Kidney capillary endothelial cell (primary cell): ENCODE measurements around the gene FCHSD2.
"Not testable (repeated sequence)": the region's sequence is repeated elsewhere in the genome, so short reads cannot be mapped to it uniquely, and the experiment has no call there.

ENCODE experiments used
- DNase-seq: peaks from one replicate; pipeline ENCODE4 v3.0.0-alpha.2; 2018; ENCODE audit warnings: low spot score

Gene FCHSD2

GRCh38 chr11:73011126-73011817 lies 130.8 kb downstream of the FCHSD2 start:
- DNase-seq, result no peak

GRCh38 chr11:73009972-73010371 lies 132.1 kb downstream of the FCHSD2 start:
- DNase-seq, result no peak

- DNase-seq, result no peak
Observed at GRCh38 chr11:73004088-73004487, 138.0 kb downstream of the FCHSD2 start.

- DNase-seq, result no peak
Observed at GRCh38 chr11:73003088-73003487, 139.0 kb downstream of the FCHSD2 start.

- DNase-seq, result no peak
Observed at GRCh38 chr11:73002214-73002613, 139.9 kb downstream of the FCHSD2 start.

GRCh38 chr11:73001615-73002014 lies 140.5 kb downstream of the FCHSD2 start:
- DNase-seq, result no peak

GRCh38 chr11:72998676-72999075 lies 143.4 kb downstream of the FCHSD2 start:
- no peak for DNase-seq

GRCh38 chr11:72996959-72997358 lies 145.2 kb downstream of the FCHSD2 start:
- DNase-seq, result no peak

GRCh38 chr11:72989727-72990126 lies 152.4 kb downstream of the FCHSD2 start:
- DNase-seq, result no peak

- no peak for DNase-seq
Observed at GRCh38 chr11:72988821-72989220, 153.3 kb downstream of the FCHSD2 start.

GRCh38 chr11:72985645-72986044 lies 156.5 kb downstream of the FCHSD2 start:
- no peak for DNase-seq

- no peak for DNase-seq
Observed at GRCh38 chr11:72984453-72985077, 157.6 kb downstream of the FCHSD2 start.

- DNase-seq, result no peak
Observed at GRCh38 chr11:72983560-72983959, 158.6 kb downstream of the FCHSD2 start.

GRCh38 chr11:72981971-72982685 lies 160.0 kb downstream of the FCHSD2 start:
- no peak for DNase-seq

- DNase-seq, result no peak
Observed at GRCh38 chr11:72981080-72981479, 161.0 kb downstream of the FCHSD2 start.

- DNase-seq, result not testable (repeated sequence)
Observed at GRCh38 chr11:72977782-72978181, 164.3 kb downstream of the FCHSD2 start.

- not testable (repeated sequence) for DNase-seq
Observed at GRCh38 chr11:72976522-72976892, 165.6 kb downstream of the FCHSD2 start.

- DNase-seq, result no peak
Observed at GRCh38 chr11:72975778-72976521, 166.2 kb downstream of the FCHSD2 start.

GRCh38 chr11:72974487-72975205 lies 167.5 kb downstream of the FCHSD2 start:
- no peak for DNase-seq

- DNase-seq, result no peak
Observed at GRCh38 chr11:72972496-72973128, 169.5 kb downstream of the FCHSD2 start.

- DNase-seq, result no peak
Observed at GRCh38 chr11:72971192-72971967, 170.7 kb downstream of the FCHSD2 start.
